Right lobe of liver (tissue), 6 donors: ENCODE data around the gene PDGFB. TPM values are rescaled to one million over a fixed set of nuclear protein-coding genes. Genes with fewer than 3 reads are reported as not detected.

Experiments used
- ATAC-seq, 4 donors: fragments of 200-7000 bp; cut with Tn5 transposase; one replicate each; pipeline ENCODE4 v1.9.1; 2020; ENCODE audit warnings: mild to moderate bottlenecking in 4 of 4, moderate library complexity in 4 of 4
- DNase-seq, 3 donors: peaks; one replicate each; pipeline ENCODE4 v3.0.0-alpha.2; 2020
- H3K27ac ChIP-seq, 3 donors: fragments of 200-600 bp; one replicate each; pipeline ENCODE4 v1.8.0; 2022
- H3K27me3 ChIP-seq, 2 donors: fragments of 200-600 bp; one replicate each; pipeline ENCODE4 v1.8.0; 2022
- H3K36me3 ChIP-seq, 4 donors: fragments of 200-600 bp; sonication (generic) in 1 of 4; one replicate each; pipeline versions ENCODE4 v1.5.1 to v1.8.0; 2017 to 2022; ENCODE audit warnings: control low read depth in 1 of 4
- H3K4me1 ChIP-seq, 4 donors: fragments of 200-600 bp; sonication (generic) in 1 of 4; one replicate each; pipeline versions ENCODE4 v1.5.1 to v1.8.0; 2017 to 2022; ENCODE audit warnings: control low read depth in 1 of 4
- H3K4me3 ChIP-seq, 3 donors: fragments of 200-600 bp; one replicate each; pipeline ENCODE4 v1.8.0; 2022
- H3K9me3 ChIP-seq, 4 donors: fragments of 200-600 bp; sonication (generic) in 1 of 4; one replicate each; pipeline versions ENCODE4 v1.5.1 to v1.8.0; 2017 to 2022; ENCODE audit warnings: control low read depth in 1 of 4
- CTCF ChIP-seq, 4 donors: fragments of 200-600 bp in 3 of 4; fragments of 450-650 bp in 1 of 4; IDR thresholded peaks; one replicate each; pipeline versions ENCODE4 v1.5.1 to v1.8.0; 2016 to 2022; ENCODE audit warnings: antibody characterized with exemption in 4 of 4, mild to moderate bottlenecking in 2 of 4
- POLR2A ChIP-seq: fragments of 450-650 bp; IDR thresholded peaks from one replicate; pipeline ENCODE4 v1.6.1; 2017; ENCODE audit warnings: antibody characterized with exemption, mild to moderate bottlenecking
- WGBS: methylation state at CpG from one replicate; pipeline ENCODE4 v1.1.6; 2018; ENCODE audit warnings: low coverage, low lambda C conversion rate; ENCODE audit not compliant: insufficient coverage; ENCODE audit errors: missing lambda C conversion rate; 5-methylcytosine and 5-hydroxymethylcytosine counted together
- intact Hi-C, 2 donors: fragments of 100-400 bp; cut with DNase I; formaldehyde crosslinking; loops; one replicate each; pipeline versions ENCODE4 v1.11.2 to v1.14.1; 2022
- total RNA-seq, 6 experiments: library from RNA; depleted of rRNA in 2 of 6; stranded (reverse); fragments of >200 nt in 2 of 6; fragmentation: NEBNext Ultra II Directional in 3 of 6; extraction: Animal tissue kit (Norgen Biotek cat#: 25700) in 3 of 6; gene quantifications; one replicate each; pipeline versions ENCODE4 v1.1.0 to v1.2.4, GENCODE V29; 2016 to 2023
- donor health status: DM: no; HTN: yes; CAD: no.
- donor health status: DM: no; HTN: no; CAD: no.
- donor health status: DM: no; HTN: no; CAD: no.
- donor health status: DM: no; HTN: yes; CAD: no.
- donor health status: DM: no; HTN: yes; CAD: no.

Gene PDGFB
- total RNA-seq, 6 experiments from 2014 or later = 0.90 to 10.2 (median 3.3) TPM

GRCh38 chr22:39177791-39178190 lies 67.0 kb downstream of the PDGFB start:
- no peak for TF ChIP-seq POLR2A
- no peak for TF ChIP-seq CTCF (IDR thresholded peaks at IDR 0.05)
- WGBS = 93% methylated on average over 3 of the region's 9 CpGs
- no peaks in the 10 kb centered on the region for H3K27me3 ChIP-seq
- H3K9me3 ChIP-seq = no peaks in the 10 kb centered on the region
- no peaks in the 10 kb centered on the region for H3K36me3 ChIP-seq
- H3K4me1 ChIP-seq = peaks cover 0 to 14% (median 6%) of the 10 kb centered on the region in 4 donors
- intact Hi-C loops = no loop called here
- no peak for DNase-seq
- no peak overlapping the region for H3K4me3 ChIP-seq
- ATAC-seq = no peak
- H3K27ac ChIP-seq = no peak overlapping the region

GRCh38 chr22:39177456-39177775 lies 67.4 kb downstream of the PDGFB start:
- WGBS = no CpG with 5 or more reads among the region's 2 CpGs
- DNase-seq (no peak), ATAC-seq (no peak)
- H3K4me3 ChIP-seq = no peak overlapping the region
- peaks cover 0 to 14% (median 6%) of the 10 kb centered on the region in 4 donors for H3K4me1 ChIP-seq
- H3K27me3 ChIP-seq = no peaks in the 10 kb centered on the region
- no peak for TF ChIP-seq POLR2A
- no peak for TF ChIP-seq CTCF (IDR thresholded peaks at IDR 0.05)
- H3K36me3 ChIP-seq = no peaks in the 10 kb centered on the region
- H3K9me3 ChIP-seq = no peaks in the 10 kb centered on the region
- H3K27ac ChIP-seq = peak overlapping the region in 1 of 3 donors; percentile 47
- intact Hi-C loops = no loop called here

- DNase-seq = no peak
- intact Hi-C loops = no loop called here
- no peak for ATAC-seq
- no peak for TF ChIP-seq POLR2A
- no peak for TF ChIP-seq CTCF (IDR thresholded peaks at IDR 0.05)
- WGBS = 60% methylated on average over 1 of the region's 14 CpGs
- no peak overlapping the region for H3K4me3 ChIP-seq
- no peaks in the 10 kb centered on the region for H3K27me3 ChIP-seq
- H3K4me1 ChIP-seq = peaks cover 0 to 14% (median 6%) of the 10 kb centered on the region in 4 donors
- no peaks in the 10 kb centered on the region for H3K9me3 ChIP-seq
- no peaks in the 10 kb centered on the region for H3K36me3 ChIP-seq
- H3K27ac ChIP-seq = peak overlapping the region; percentile 40 to 63 (median 47)
Measured at GRCh38 chr22:39176714-39177455, 67.9 kb downstream of the PDGFB start.

- H3K4me1 ChIP-seq = peaks cover 0 to 15% (median 6%) of the 10 kb centered on the region in 4 donors
- intact Hi-C loops = no loop called here
Measured at GRCh38 chr22:39176143-39176713, 68.6 kb downstream of the PDGFB start.

More at GRCh38 chr22:39176143-39176713, 68.6 kb downstream of the PDGFB start:
- Histone ChIP-seq H3K27me3 (no peaks in the 10 kb centered on the region), H3K9me3 (no peaks in the 10 kb centered on the region), H3K36me3 (no peaks in the 10 kb centered on the region), H3K4me3 (no peak overlapping the region), H3K27ac (peak overlapping the region; percentile 40 to 69 (median 47))
- ATAC-seq = peak; percentile 44 to 57 (median 50)
- peak; percentile 65 to 72 (median 71) for DNase-seq
- TF ChIP-seq CTCF (IDR thresholded peaks at IDR 0.05) (no peak), POLR2A (no peak)
- WGBS = 49% methylated on average over 3 of the region's 23 CpGs
